OCI-LY3 (cell line): ENCODE data around the gene SRRM4.

Experiments used
- H2AFZ ChIP-seq: fragments of 200-600, 300-600 bp; shearing (Covaris generic); 2 replicates; pipeline ENCODE4 v1.6.0; 2014; ENCODE audit warnings: antibody characterized with exemption, low read depth, low read length
- H3K27ac ChIP-seq: fragments of 200-600, 300-600 bp; sonication (generic); 2 replicates; pipeline ENCODE4 v1.5.1; 2014; ENCODE audit warnings: mild to moderate bottlenecking, low read length, moderate library complexity, mixed read lengths
- H3K27me3 ChIP-seq: fragments of 200-600, 300-600 bp; sonication (generic); 2 replicates; pipeline ENCODE4 v1.6.1; 2014; ENCODE audit warnings: low read depth, low read length, mixed read lengths
- H3K36me3 ChIP-seq: fragments of 200-600, 300-600 bp; sonication (generic); replicated peaks from 2 replicates; pipeline ENCODE3; 2014; ENCODE audit warnings: low read depth, low read length, mixed read lengths
- H3K4me1 ChIP-seq: fragments of 300-600, 200-600 bp; sonication (generic); 2 replicates; pipeline ENCODE4 v1.6.1; 2014; ENCODE audit warnings: low read length, mixed read lengths
- H3K4me2 ChIP-seq: fragments of 200-600, 300-600 bp; sonication (generic); 2 replicates; pipeline ENCODE4 v1.6.1; 2014; ENCODE audit warnings: low read length, mixed read lengths
- H3K4me3 ChIP-seq: fragments of 300-600, 200-600 bp; sonication (generic); 2 replicates; pipeline ENCODE4 v1.5.1; 2014; ENCODE audit warnings: antibody characterized with exemption, mild to moderate bottlenecking, low read length, moderate library complexity
- H3K79me2 ChIP-seq: fragments of 300-600, 200-600 bp; shearing (Covaris generic); 2 replicates; pipeline ENCODE4 v1.6.1; 2014; ENCODE audit warnings: mild to moderate bottlenecking, low read length, mixed read lengths
- H3K9ac ChIP-seq: fragments of 300-600, 200-600 bp; shearing (Covaris generic); 2 replicates; pipeline ENCODE4 v1.6.0; 2014; ENCODE audit warnings: mild to moderate bottlenecking, low read length, moderate library complexity
- H3K9me3 ChIP-seq: fragments of 200-600, 300-600 bp; shearing (Covaris generic); 2 replicates; pipeline ENCODE4 v1.6.1; 2014; ENCODE audit warnings: low read length, mixed read lengths; ENCODE audit not compliant: insufficient read depth
- H4K20me1 ChIP-seq: fragments of 200-600, 300-600 bp; sonication (generic); 2 replicates; pipeline ENCODE4 v1.6.1; 2016; ENCODE audit warnings: low read length, mixed read lengths; ENCODE audit not compliant: insufficient read depth
- CTCF ChIP-seq: fragments of 200-600, 300-600 bp; sonication (generic); IDR thresholded peaks from 2 replicates; pipeline ENCODE4 v1.5.1; 2014; ENCODE audit warnings: antibody characterized with exemption, low read length, low read depth
- EZH2phosphoT487 ChIP-seq: fragments of 200-600 bp; shearing (Covaris generic); IDR thresholded peaks from 2 replicates; pipeline ENCODE4 v1.6.1; 2018; ENCODE audit warnings: antibody characterized with exemption, mixed run types, low read depth

SRRM4 gene

GRCh38 chr12:119071176-119071575 is 89.8 kb downstream of the SRRM4 start:
- TF ChIP-seq EZH2phosphoT487 = no peak
- no peak for TF ChIP-seq CTCF
- Histone ChIP-seq H3K36me3 (no peaks in the 10 kb centered on the region), H3K27me3 (no peaks in the 10 kb centered on the region), H3K79me2 (no peaks in the 10 kb centered on the region), H3K4me2 (no peak overlapping the region), H2AFZ (no peak overlapping the region), H4K20me1 (no peaks in the 10 kb centered on the region), H3K9me3 (no peaks in the 10 kb centered on the region), H3K27ac (no peak overlapping the region), H3K4me1 (no peaks in the 10 kb centered on the region), H3K9ac (no peak overlapping the region), H3K4me3 (no peak overlapping the region)

- no peaks in the 10 kb centered on the region for H3K36me3 ChIP-seq
- H3K9me3 ChIP-seq = no peaks in the 10 kb centered on the region
- no peaks in the 10 kb centered on the region for H4K20me1 ChIP-seq
- no peak overlapping the region for H3K4me3 ChIP-seq
- no peak overlapping the region for H3K9ac ChIP-seq
- no peaks in the 10 kb centered on the region for H3K79me2 ChIP-seq
- no peak overlapping the region for H3K4me2 ChIP-seq
- no peak overlapping the region for H3K27ac ChIP-seq
- no peak overlapping the region for H2AFZ ChIP-seq
- TF ChIP-seq EZH2phosphoT487 = no peak
- TF ChIP-seq CTCF = no peak
- no peaks in the 10 kb centered on the region for H3K4me1 ChIP-seq
- no peaks in the 10 kb centered on the region for H3K27me3 ChIP-seq
These were observed 90.4 kb downstream of the SRRM4 start for GRCh38 chr12:119071638-119072231.

GRCh38 chr12:119072440-119072839 is 91.1 kb downstream of the SRRM4 start:
- Histone ChIP-seq H3K27me3 (no peaks in the 10 kb centered on the region), H3K79me2 (no peaks in the 10 kb centered on the region), H3K9ac (no peak overlapping the region), H3K36me3 (no peaks in the 10 kb centered on the region), H3K4me1 (no peaks in the 10 kb centered on the region), H3K27ac (no peak overlapping the region), H3K4me2 (no peak overlapping the region), H3K4me3 (no peak overlapping the region), H3K9me3 (no peaks in the 10 kb centered on the region), H4K20me1 (no peaks in the 10 kb centered on the region), H2AFZ (no peak overlapping the region)
- no peak for TF ChIP-seq EZH2phosphoT487
- no peak for TF ChIP-seq CTCF

GRCh38 chr12:119075222-119075787 is 94.0 kb downstream of the SRRM4 start:
- Histone ChIP-seq H3K4me2 (no peak overlapping the region), H3K4me1 (no peaks in the 10 kb centered on the region), H3K9me3 (no peaks in the 10 kb centered on the region), H3K27me3 (no peaks in the 10 kb centered on the region), H3K27ac (no peak overlapping the region), H3K36me3 (no peaks in the 10 kb centered on the region), H3K9ac (no peak overlapping the region), H3K79me2 (no peaks in the 10 kb centered on the region), H3K4me3 (no peak overlapping the region), H2AFZ (no peak overlapping the region), H4K20me1 (no peaks in the 10 kb centered on the region)
- TF ChIP-seq EZH2phosphoT487 (no peak), CTCF (no peak)
